Stimulated activated CD8-positive, alpha-beta memory T cell treated with anti-CD3 and anti-CD28 coated beads, Interleukin-4, amount 100 ng/mL, for 4 hours (primary cell): ENCODE measurements around the gene MANEAL.
"Not testable (repeated sequence)": the region's sequence is repeated elsewhere in the genome, so short reads cannot be mapped to it uniquely, and the experiment has no call there.

ENCODE experiments used
- DNase-seq, 2 donors: peaks; one replicate each; pipeline ENCODE4 v3.0.0-alpha.2; 2020; ENCODE audit warnings: low read depth in 2 of 2, low spot score in 1 of 2

Gene MANEAL

DNA sequence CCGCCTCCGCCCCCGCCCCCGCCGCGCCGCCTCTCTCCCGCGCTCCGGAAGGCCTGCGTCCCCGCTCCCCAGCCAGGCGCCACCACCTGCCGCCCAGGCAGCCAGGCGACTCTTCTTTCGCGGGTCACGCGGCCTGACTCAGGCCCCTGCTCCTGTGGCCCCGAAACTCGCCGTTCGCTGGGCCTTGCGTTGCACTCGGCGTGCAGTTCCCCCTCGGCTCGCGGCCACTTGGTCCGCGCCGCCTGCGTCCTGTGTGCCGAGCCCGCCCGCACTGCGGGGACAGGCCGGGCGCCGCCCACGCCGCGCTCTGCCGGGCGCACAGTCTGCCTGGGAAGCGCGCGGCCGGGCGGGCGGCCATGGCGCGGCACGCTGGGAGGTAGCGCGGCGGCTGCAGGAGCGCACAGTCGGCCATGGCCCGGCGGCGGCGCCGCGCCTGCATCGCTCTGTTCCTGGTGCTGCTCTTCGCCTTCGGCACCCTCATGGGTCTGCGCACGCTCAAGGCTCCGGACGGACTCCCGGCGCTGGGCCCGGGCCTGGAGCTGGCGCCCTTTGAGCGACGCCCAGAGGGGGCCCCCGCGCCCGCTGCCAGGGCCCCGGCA is at the start of gene MANEAL:
Gene MANEAL (plus strand): TSS at position 75 of the 599 bp plus-strand sequence. CDS start 336 bp downstream, at position 411.
- DNase-seq, result no peak

- no peak for DNase-seq
These were observed 46.8 kb upstream of the MANEAL start for GRCh38 chr1:37746806-37747205.

DNA sequence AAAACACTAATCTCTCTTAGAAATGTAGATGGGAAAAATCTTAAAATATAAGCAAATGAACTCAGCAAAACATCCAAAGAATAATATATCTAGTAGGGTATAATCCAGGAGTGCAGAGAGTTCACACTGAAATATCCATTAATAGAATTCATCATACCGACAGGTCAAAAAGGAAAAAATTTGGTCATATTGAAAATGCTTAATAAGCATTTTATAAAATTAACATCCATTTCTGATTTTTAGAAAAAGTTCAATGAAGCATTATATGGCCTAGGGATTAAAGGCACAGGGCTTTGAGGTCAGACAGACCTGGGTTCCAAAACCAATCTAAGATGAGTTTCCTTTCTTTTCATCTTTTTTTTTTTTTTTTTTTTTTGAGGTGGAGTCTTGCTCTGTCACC is 45.1 kb upstream of the MANEAL start:
- no peak for DNase-seq

GRCh38 chr1:37752213-37752582 is 41.4 kb upstream of the MANEAL start:
- DNase-seq, result no peak

DNA sequence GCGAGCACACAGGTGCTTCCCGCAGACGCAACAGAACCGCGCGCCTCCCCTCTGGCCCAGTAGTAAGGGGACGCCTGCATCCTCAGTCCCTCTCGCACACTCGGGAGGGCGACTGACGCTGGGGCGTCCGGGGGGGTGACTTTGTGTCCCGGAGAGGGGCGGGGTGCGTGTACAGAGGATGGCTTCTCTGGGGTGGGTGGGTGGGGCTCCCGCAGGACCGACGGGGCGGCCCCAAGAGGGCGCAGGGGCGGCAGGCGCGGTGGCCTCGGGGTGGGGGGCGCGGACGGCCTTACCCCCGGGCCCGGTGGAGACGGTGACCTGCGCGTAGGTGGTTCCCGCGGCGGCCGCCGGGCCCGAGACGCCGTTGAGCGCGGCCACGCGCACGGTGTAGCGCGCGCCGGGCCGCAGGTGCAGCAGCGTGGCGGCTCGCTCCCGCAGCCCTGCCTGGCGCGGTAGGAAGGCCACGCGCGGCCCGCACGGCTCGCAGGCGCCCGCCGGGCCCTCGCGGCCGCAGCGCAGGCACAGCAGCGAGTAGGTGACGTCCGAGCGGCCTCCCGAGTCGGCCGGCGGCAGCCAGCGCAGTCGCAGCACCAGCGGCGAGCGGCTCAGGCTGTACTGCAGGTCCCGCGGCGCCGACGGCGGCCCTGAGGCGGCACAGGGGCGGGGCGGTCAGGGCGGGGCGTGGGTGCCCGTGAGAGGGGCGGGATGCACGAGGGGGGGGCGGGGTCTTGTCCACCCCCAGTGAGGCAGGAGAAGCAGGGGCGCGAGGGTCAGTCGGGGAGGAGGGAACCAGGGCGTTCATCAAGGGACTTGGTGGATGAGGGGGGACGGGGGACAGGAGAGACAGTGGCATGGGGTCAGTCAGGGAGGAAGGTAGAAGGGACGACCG is 40.8 kb upstream of the MANEAL start:
- DNase-seq, result no peak

DNA sequence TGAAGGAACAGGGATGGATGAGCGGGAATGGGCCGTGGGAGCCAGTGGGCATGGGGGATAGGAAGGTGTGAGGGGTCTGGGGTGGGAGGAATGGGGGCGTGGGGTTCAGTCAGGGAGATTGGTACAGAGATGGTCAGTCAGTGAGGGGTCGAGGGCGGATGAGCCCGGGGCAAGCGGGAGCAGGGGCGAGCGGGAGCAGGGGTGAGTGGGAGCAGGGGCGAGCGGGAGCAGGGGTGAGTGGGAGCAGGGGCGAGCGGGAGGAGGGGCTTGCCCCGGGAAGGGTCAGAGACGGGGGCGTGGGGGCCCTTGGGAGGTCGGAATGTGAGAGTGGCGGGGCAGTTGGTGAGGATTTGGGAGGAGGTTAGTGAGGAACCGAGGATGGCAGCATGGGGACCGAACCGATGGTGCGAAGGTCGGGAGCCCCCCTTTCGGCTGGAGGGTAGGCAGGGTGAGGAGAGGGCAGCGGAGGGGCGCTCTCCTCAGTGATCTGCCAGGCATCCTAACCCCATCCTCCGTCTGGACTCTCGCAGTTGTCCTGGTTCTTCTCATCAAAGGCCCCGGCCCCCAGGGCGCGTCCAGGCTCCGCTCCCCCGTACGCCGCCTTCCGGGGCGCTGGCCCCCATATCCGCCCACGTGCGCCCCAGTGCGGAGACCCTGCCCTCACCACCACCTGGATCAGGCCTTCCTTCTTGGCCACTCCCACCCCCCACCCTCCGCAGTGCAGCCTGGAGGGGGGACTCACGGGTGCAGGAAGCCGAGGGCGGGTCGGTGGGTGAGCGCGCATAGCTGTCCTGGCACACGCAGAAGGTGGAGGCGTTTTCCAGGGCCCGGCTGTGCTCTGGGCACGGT is 40.0 kb upstream of the MANEAL start:
- no peak for DNase-seq

GRCh38 chr1:37755290-37755689 is 38.4 kb upstream of the MANEAL start:
- no peak for DNase-seq

DNA sequence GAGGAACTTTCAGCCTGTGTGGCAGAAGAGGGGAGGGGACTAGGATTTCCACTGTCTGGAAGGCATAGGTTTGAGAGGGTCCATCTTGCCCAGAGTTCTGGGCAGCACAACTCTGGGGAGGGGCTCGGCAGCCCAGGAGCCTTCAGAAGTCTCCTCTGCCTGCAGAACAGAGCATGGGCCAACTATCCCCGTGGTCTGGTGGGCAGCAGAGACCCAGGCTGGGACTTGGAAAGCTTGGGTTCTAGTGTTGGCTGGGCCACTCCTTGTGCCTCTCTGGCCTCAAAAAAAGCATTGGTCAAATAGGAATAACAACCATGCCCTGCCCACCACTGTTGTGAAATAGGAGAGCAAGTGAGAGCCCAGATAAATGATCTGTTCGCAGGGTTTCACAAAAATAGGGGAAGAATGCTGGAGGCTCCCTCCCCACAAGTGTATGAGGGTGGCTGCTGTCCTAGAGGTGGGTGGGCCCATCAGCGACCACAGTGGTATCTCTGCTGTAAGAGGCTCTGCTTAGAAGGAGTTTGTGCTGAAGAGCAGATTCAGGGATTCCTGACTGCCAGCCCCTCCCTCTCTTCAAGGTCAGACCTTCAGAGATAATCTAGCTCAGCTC is 37.6 kb upstream of the MANEAL start:
- DNase-seq, result no peak

GRCh38 chr1:37759451-37759850 is 34.2 kb upstream of the MANEAL start:
- DNase-seq, result no peak

- DNase-seq, result no peak
These were observed 32.1 kb upstream of the MANEAL start for GRCh38 chr1:37761416-37762095.

DNA sequence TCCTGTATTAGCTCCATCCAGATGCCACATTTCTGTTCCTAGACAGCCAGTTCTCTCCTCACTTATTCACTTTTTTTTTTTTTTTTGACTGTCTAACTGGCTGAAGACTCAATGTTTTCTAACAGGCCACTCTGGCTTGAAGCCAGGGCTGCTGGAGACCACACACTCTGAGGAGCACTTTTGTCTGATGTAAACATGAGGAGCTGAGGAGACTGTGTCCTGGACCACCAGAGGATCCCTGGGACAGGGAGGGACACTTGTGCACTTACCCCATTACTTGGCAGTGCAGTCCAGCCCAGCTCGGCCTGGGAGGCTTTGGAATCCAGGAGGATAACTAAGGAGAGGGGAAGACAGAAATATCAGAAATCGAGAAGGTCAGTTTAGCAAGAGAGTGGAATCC is 31.1 kb upstream of the MANEAL start:
- DNase-seq, result no peak

DNA sequence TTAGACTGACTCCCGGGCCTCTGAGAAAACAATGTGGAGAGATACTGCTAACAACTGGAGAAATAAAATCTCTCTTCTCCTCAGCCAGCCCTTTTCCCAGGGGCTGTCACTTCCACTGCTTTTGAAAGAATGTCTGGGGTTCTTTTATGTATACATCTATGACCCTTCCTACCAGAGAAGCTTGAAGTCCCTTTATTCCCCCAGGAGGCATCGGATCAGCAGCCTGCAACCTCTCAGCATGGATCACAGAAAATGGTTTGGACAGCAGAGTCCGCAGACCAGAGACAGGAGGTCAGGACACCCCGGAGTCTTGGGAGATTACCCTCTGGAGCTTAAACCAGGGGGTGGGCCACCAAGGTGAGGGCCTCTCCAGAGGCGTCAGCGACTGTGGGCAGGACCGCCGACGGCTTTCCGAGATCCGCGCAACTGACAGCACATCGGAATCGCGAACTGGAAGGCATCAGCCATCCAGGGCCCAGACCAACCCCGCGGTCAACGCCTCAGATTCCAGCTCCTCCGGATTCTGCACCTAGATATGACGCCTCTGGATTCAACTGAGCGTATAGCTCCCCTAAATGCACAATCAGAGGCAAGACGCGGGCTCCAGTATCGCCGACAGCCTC is 29.7 kb upstream of the MANEAL start:
- no peak for DNase-seq

- peak in 1 of 2 donors; percentile 3 for DNase-seq
These were observed 29.2 kb upstream of the MANEAL start for GRCh38 chr1:37764414-37764825.

GRCh38 chr1:37764888-37765441 is 28.7 kb upstream of the MANEAL start, which contains the start of gene EPHA10:
EPHA10 (minus strand) TSS chr1:37765120; CDS start chr1:37765066, 54 bp downstream.
- no peak for DNase-seq

- DNase-seq, result no peak
These were observed 27.6 kb upstream of the MANEAL start for GRCh38 chr1:37765916-37766664.

DNA sequence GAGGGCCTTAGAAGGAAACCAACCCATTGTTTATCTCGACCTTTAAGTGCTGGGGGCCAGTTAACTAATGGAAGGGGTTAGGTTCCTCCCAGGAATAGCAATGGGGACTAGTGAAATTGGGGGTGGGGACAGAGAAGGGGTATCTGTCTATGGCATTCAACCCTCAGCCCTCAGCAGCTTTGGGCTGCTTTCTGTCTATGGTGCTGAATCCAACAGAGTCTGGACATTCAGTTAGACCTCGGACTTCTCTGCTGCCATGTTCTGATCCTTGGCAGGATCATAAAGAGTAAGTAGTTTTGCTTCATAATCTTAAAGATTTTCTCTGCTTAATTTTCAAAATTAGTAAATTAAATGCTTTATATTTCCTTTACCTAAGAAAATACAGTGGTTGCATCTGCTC is 26.2 kb upstream of the MANEAL start:
- no peak for DNase-seq

DNA sequence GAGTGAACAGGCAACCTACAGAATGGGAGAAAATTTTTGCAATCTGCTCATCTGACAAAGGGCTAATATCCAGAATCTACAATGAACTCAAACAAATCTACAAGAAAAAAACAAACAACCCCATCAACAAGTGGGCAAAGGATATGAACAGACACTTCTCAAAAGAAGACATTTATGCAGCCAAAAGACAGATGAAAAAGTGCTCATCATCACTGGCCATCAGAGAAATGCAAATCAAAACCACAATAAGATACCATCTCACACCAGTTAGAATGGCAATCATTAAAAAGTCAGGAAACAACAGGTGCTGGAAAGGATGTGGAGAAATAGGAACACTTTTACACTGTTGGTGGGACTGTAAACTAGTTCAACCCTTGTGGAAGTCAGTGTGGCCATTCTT is 22.2 kb upstream of the MANEAL start:
- DNase-seq, result not testable (repeated sequence)

- DNase-seq, result no peak
These were observed 16.6 kb upstream of the MANEAL start for GRCh38 chr1:37776946-37777516.

DNA sequence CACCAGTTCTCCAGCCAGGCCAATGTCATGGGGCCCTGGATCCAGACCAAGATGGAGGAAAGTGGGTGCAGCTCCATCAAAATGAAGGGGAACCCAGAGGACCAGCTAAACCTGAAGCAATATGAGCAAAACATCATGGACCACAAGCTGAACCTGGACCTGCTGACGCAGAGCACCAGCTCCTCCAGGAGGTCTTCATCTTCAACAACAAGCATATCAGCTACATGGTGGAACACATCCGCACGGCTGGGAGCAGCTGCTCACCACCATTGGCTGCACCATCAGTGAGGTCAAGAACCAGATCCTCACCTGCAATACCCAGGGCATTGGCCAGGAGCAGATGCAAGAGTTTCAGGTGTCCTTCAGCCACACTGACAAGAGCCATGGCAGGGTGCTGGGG is 15.0 kb upstream of the MANEAL start:
- no peak for DNase-seq
